ENCODE results near the gene FBXW4.

FBXW4 gene

GRCh38 chr10:101566333-101567164, 128.4 kb downstream of the FBXW4 start (continued):
- TF ChIP-seq ZNF423 (tag by site-specific recombination; IDR thresholded peaks at IDR 0.05) (no peak), HOXC10 (CRISPR knock-in tag; IDR thresholded peaks at IDR 0.05) (no peak), SETDB1 (IDR thresholded peaks at IDR 0.05; ENCODE audit: insufficient read length, low read length) (no peak), KLF1 (tag by site-specific recombination; IDR thresholded peaks at IDR 0.05) (peak; percentile 90)

GRCh38 chr10:101565936-101566332, 129.0 kb downstream of the FBXW4 start:
- no peak overlapping the region for H3K27ac ChIP-seq (ENCODE audit: extremely low read depth, low read depth, low read length)
- TF ChIP-seq ZNF777 (tag by site-specific recombination; IDR thresholded peaks at IDR 0.05; ENCODE audit: borderline replicate concordance) (no peak), ZNF555 (tag by site-specific recombination; conservative IDR thresholded peaks at IDR 0.05) (no peak), ZNF133 (tag by site-specific recombination; IDR thresholded peaks at IDR 0.05) (no peak), GLI4 (tag by site-specific recombination; IDR thresholded peaks at IDR 0.05) (no peak), ZEB2 (tag by site-specific recombination; IDR thresholded peaks at IDR 0.05) (no peak), GFI1B (tag by site-specific recombination; IDR thresholded peaks at IDR 0.05) (no peak), TSHZ1 (tag by site-specific recombination; IDR thresholded peaks at IDR 0.05; ENCODE audit: borderline replicate concordance) (no peak), FEZF1 (tag by site-specific recombination; IDR thresholded peaks at IDR 0.05) (no peak), ZNF449 (tag by site-specific recombination; IDR thresholded peaks at IDR 0.05) (no peak), INSM2 (tag by site-specific recombination; IDR thresholded peaks at IDR 0.05) (no peak), ZNF2 (tag by site-specific recombination; IDR thresholded peaks at IDR 0.05) (no peak), GLIS2 (tag by site-specific recombination; IDR thresholded peaks at IDR 0.05) (no peak), YY2 (tag by site-specific recombination; IDR thresholded peaks at IDR 0.05) (no peak), ZNF501 (tag by site-specific recombination; IDR thresholded peaks at IDR 0.05) (no peak), ZNF830 (tag by site-specific recombination; IDR thresholded peaks at IDR 0.05; ENCODE audit: low read depth) (no peak)
- POLR2A ChIA-PET: no interaction called here
- no peaks in the 10 kb centered on the region for H3K36me3 ChIP-seq (ENCODE audit: control insufficient read depth in 2 of 2, insufficient read depth in 1 of 2, low read length in 2 of 2)
- no peaks in the 10 kb centered on the region for H3K9me3 ChIP-seq (ENCODE audit: control insufficient read depth, insufficient read depth, low read depth, low read length)
- H3K4me3 ChIP-seq (ENCODE audit: low read depth, low read length): no peak overlapping the region
- CTCF ChIA-PET: interaction anchor here (1.2 kb wide), 1 partner anchor 352 kb away, joined by 6 read pairs; no protein-coding TSS in a partner anchor
- H3K4me1 ChIP-seq (ENCODE audit: control insufficient read depth, insufficient read depth, low read length): peaks cover 3% of the 10 kb centered on the region
